ENCODE measurements around the gene BBS9. TPM values are rescaled to one million over a fixed set of nuclear protein-coding genes. Genes with fewer than 3 reads are reported as not detected.
"Not testable (repeated sequence)": the region's sequence is repeated elsewhere in the genome, so short reads cannot be mapped to it uniquely, and the experiment has no call there.

Gene BBS9
- polyA plus RNA-seq, 1 donor, result 8.8 TPM

GRCh38 chr7:33271839-33272371, 142.5 kb downstream of the BBS9 start:
- H3K36me3 ChIP-seq (ENCODE audit: control insufficient read depth, insufficient read depth, low read length); DNase-seq; H3K27me3 ChIP-seq (ENCODE audit: control insufficient read depth, insufficient read depth, low read length); H3K27ac ChIP-seq (ENCODE audit: low read length); H3K4me3 ChIP-seq (ENCODE audit: low read length); H3K4me1 ChIP-seq (ENCODE audit: control insufficient read depth, insufficient read depth, low read length); H3K9me3 ChIP-seq (ENCODE audit: control insufficient read depth, low read depth, low read length): not testable (repeated sequence)
- WGBS (ENCODE audit: insufficient coverage, low lambda C conversion rate), result 100% methylated on average over 1 of the region's 4 CpGs

DNA sequence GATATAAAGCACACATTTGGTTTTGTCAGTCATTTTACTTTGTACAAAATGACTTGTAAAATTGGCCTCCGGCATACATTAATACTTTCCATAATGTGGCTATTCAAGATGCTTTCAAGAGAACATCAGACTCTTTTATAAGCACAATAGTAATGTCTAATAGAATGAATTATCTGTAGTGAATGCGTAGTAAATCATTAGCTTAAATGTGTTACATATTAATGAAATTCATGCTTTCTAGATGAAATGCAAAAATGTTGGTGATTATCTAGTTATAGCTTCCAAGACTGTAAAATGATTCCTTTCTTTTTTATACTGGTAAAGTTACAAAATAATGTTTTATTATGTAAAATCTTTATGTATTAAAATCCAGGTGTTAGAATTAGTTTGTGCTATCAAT, 144.0 kb downstream of the BBS9 start:
- no peak for DNase-seq
- H3K27ac ChIP-seq (ENCODE audit: low read length), result no peak overlapping the region
- peaks cover 2% of the 10 kb centered on the region for H3K36me3 ChIP-seq (ENCODE audit: control insufficient read depth, insufficient read depth, low read length)
- H3K4me3 ChIP-seq (ENCODE audit: low read length), result no peak overlapping the region
- H3K9me3 ChIP-seq (ENCODE audit: control insufficient read depth, low read depth, low read length), result peaks cover 8% of the 10 kb centered on the region
- WGBS (ENCODE audit: insufficient coverage, low lambda C conversion rate), result 100% methylated on average over 1 of the region's 2 CpGs
- H3K27me3 ChIP-seq (ENCODE audit: control insufficient read depth, insufficient read depth, low read length), result no peaks in the 10 kb centered on the region
- no peaks in the 10 kb centered on the region for H3K4me1 ChIP-seq (ENCODE audit: control insufficient read depth, insufficient read depth, low read length)

DNA sequence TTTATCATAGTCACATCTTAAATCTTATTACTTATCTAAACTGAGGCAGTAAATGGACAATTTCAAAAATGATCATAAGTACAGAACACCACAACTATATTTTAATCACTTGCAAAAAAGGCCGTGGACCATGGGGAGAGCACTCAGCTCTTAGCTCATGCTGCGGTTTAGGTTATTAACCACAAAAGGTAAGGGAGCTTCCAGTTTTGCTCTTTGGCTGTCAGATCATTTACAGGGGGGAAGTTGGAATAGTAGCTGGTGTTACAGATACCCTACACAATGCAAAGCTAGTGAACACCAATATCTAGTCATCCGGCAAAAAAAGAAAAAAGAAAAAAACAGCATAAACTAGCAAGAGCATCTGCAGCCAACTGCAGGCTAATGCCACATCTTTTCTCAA, 147.0 kb downstream of the BBS9 start:
- H3K4me1 ChIP-seq (ENCODE audit: control insufficient read depth, insufficient read depth, low read length), result no peaks in the 10 kb centered on the region
- DNase-seq, result no peak
- H3K36me3 ChIP-seq (ENCODE audit: control insufficient read depth, insufficient read depth, low read length), result peaks cover 2% of the 10 kb centered on the region
- WGBS (ENCODE audit: insufficient coverage, low lambda C conversion rate), result no CpG with 5 or more reads among the region's 3 CpGs
- H3K27ac ChIP-seq (ENCODE audit: low read length), result no peak overlapping the region
- H3K4me3 ChIP-seq (ENCODE audit: low read length), result no peak overlapping the region
- peaks cover 13% of the 10 kb centered on the region for H3K9me3 ChIP-seq (ENCODE audit: control insufficient read depth, low read depth, low read length)
- no peaks in the 10 kb centered on the region for H3K27me3 ChIP-seq (ENCODE audit: control insufficient read depth, insufficient read depth, low read length)

DNA sequence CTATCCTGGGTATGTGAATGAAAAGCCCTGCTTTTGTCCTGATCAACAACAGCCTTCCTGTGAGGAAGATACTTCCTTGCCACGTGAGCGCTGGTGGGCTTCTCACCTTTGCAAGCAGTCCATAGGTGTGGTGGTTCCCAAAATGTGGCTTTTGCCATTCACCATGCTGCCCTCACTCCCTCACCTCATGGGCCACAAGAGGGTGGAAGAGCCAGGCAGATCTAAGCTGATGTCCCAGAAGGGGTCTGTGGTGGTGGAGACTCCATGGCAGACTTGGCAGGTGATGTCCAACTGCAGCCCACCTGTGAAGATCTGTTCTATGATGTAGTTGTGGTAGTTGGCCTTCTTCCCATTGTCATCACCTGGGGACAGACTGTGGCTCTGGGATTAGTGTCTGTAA, 147.4 kb downstream of the BBS9 start:
- Histone ChIP-seq H3K36me3 (ENCODE audit: control insufficient read depth, insufficient read depth, low read length) (peaks cover 2% of the 10 kb centered on the region), H3K27me3 (ENCODE audit: control insufficient read depth, insufficient read depth, low read length) (no peaks in the 10 kb centered on the region), H3K4me1 (ENCODE audit: control insufficient read depth, insufficient read depth, low read length) (no peaks in the 10 kb centered on the region), H3K9me3 (ENCODE audit: control insufficient read depth, low read depth, low read length) (peaks cover 10% of the 10 kb centered on the region), H3K27ac (ENCODE audit: low read length) (no peak overlapping the region), H3K4me3 (ENCODE audit: low read length) (no peak overlapping the region)
- WGBS (ENCODE audit: insufficient coverage, low lambda C conversion rate), result no CpG with 5 or more reads among the region's 2 CpGs
- DNase-seq, result no peak

GRCh38 chr7:33278095-33278494, 148.7 kb downstream of the BBS9 start:
- Histone ChIP-seq H3K9me3 (ENCODE audit: control insufficient read depth, low read depth, low read length) (peaks cover 10% of the 10 kb centered on the region), H3K4me1 (ENCODE audit: control insufficient read depth, insufficient read depth, low read length) (no peaks in the 10 kb centered on the region), H3K27ac (ENCODE audit: low read length) (no peak overlapping the region), H3K36me3 (ENCODE audit: control insufficient read depth, insufficient read depth, low read length) (peaks cover 2% of the 10 kb centered on the region), H3K4me3 (ENCODE audit: low read length) (no peak overlapping the region), H3K27me3 (ENCODE audit: control insufficient read depth, insufficient read depth, low read length) (no peaks in the 10 kb centered on the region)
- WGBS (ENCODE audit: insufficient coverage, low lambda C conversion rate), result no CpG with 5 or more reads among the region's 3 CpGs
- no peak for DNase-seq

- no peaks in the 10 kb centered on the region for H3K36me3 ChIP-seq (ENCODE audit: control insufficient read depth, insufficient read depth, low read length)
- no peaks in the 10 kb centered on the region for H3K4me1 ChIP-seq (ENCODE audit: control insufficient read depth, insufficient read depth, low read length)
- no peak for DNase-seq
- no CpG with 5 or more reads among the region's 1 CpG for WGBS (ENCODE audit: insufficient coverage, low lambda C conversion rate)
- peaks cover 9% of the 10 kb centered on the region for H3K9me3 ChIP-seq (ENCODE audit: control insufficient read depth, low read depth, low read length)
- H3K27me3 ChIP-seq (ENCODE audit: control insufficient read depth, insufficient read depth, low read length), result no peaks in the 10 kb centered on the region
- no peak overlapping the region for H3K27ac ChIP-seq (ENCODE audit: low read length)
- no peak overlapping the region for H3K4me3 ChIP-seq (ENCODE audit: low read length)
These were observed 157.1 kb downstream of the BBS9 start for GRCh38 chr7:33286501-33286900.

DNA sequence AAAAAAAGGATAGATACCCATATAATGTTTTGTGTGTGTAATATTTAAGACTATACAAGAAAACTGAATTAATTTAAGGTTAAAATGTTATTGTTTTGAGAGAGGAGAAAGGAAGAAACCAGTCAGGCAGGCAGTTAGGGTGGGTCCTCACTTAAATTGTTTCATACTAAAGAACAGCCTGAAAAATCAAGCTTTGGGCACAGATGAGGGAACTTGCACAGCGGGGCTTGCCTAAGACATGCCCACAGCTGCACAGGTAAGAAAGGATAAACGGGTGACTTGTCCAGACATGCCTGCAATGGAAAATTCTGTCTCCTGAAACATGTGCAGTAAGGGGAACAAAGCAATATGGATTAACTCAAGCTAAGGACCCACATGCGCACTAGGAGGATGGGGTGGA, 158.4 kb downstream of the BBS9 start:
- Histone ChIP-seq H3K9me3 (ENCODE audit: control insufficient read depth, low read depth, low read length) (peaks cover 9% of the 10 kb centered on the region), H3K27ac (ENCODE audit: low read length) (no peak overlapping the region), H3K27me3 (ENCODE audit: control insufficient read depth, insufficient read depth, low read length) (no peaks in the 10 kb centered on the region), H3K4me3 (ENCODE audit: low read length) (no peak overlapping the region), H3K4me1 (ENCODE audit: control insufficient read depth, insufficient read depth, low read length) (no peaks in the 10 kb centered on the region), H3K36me3 (ENCODE audit: control insufficient read depth, insufficient read depth, low read length) (no peaks in the 10 kb centered on the region)
- no peak for DNase-seq
- WGBS (ENCODE audit: insufficient coverage, low lambda C conversion rate), result no CpG with 5 or more reads among the region's 3 CpGs

- no peaks in the 10 kb centered on the region for H3K36me3 ChIP-seq (ENCODE audit: control insufficient read depth, insufficient read depth, low read length)
- H3K27ac ChIP-seq (ENCODE audit: low read length), result no peak overlapping the region
- no peak overlapping the region for H3K4me3 ChIP-seq (ENCODE audit: low read length)
- H3K27me3 ChIP-seq (ENCODE audit: control insufficient read depth, insufficient read depth, low read length), result no peaks in the 10 kb centered on the region
- H3K4me1 ChIP-seq (ENCODE audit: control insufficient read depth, insufficient read depth, low read length), result no peaks in the 10 kb centered on the region
- 100% methylated on average over 1 of the region's 2 CpGs for WGBS (ENCODE audit: insufficient coverage, low lambda C conversion rate)
- DNase-seq, result no peak
- H3K9me3 ChIP-seq (ENCODE audit: control insufficient read depth, low read depth, low read length), result peaks cover 9% of the 10 kb centered on the region
These were observed 169.5 kb downstream of the BBS9 start for GRCh38 chr7:33298848-33299247.

DNA sequence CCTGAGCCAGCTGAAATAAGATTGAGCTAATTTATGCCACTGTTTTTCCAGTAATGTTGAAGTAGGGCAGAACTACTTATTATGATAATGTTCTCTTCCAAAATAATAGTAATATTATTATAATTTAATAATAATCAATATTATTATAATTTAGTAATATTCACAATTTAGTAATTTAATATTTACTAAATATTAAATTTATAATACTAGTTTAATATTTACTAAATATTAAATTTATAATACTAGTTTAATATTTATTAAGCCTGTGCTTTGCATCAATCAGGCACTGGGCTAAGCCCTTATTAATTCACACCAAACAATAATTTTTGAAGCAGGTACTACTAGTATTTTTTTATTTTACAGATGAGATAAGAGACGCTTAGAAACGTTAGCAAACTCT, 170.1 kb downstream of the BBS9 start:
- Histone ChIP-seq H3K4me1 (ENCODE audit: control insufficient read depth, insufficient read depth, low read length) (no peaks in the 10 kb centered on the region), H3K9me3 (ENCODE audit: control insufficient read depth, low read depth, low read length) (peaks cover 15% of the 10 kb centered on the region), H3K27ac (ENCODE audit: low read length) (no peak overlapping the region), H3K36me3 (ENCODE audit: control insufficient read depth, insufficient read depth, low read length) (no peaks in the 10 kb centered on the region), H3K27me3 (ENCODE audit: control insufficient read depth, insufficient read depth, low read length) (no peaks in the 10 kb centered on the region), H3K4me3 (ENCODE audit: low read length) (no peak overlapping the region)
- DNase-seq, result no peak
- WGBS (ENCODE audit: insufficient coverage, low lambda C conversion rate), result 92% methylated on average over 2 of the region's 2 CpGs

DNA sequence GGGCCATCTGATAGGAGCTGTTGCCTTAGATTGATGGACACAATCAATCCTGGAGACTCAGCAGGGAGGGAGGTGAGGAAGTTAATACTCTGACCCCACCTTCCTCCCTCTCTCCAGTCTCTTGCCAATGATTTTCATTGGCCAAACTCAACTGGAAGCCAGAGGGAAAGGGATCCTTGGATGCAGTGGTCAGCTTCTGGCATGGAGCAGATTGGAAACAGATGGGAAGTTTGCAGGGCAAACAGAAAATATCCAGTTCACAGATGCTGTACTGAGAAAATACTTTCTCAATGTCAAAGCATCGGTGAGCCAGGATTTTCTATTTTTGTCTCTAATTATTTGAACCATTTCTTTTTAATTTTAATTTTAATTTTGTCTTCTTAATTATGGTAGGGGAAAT, 170.8 kb downstream of the BBS9 start:
- H3K4me1 ChIP-seq (ENCODE audit: control insufficient read depth, insufficient read depth, low read length), result no peaks in the 10 kb centered on the region
- WGBS (ENCODE audit: insufficient coverage, low lambda C conversion rate), result 83% methylated on average over 1 of the region's 1 CpG
- H3K36me3 ChIP-seq (ENCODE audit: control insufficient read depth, insufficient read depth, low read length), result no peaks in the 10 kb centered on the region
- H3K27ac ChIP-seq (ENCODE audit: low read length), result no peak overlapping the region
- peaks cover 15% of the 10 kb centered on the region for H3K9me3 ChIP-seq (ENCODE audit: control insufficient read depth, low read depth, low read length)
- no peak overlapping the region for H3K4me3 ChIP-seq (ENCODE audit: low read length)
- no peak for DNase-seq
- H3K27me3 ChIP-seq (ENCODE audit: control insufficient read depth, insufficient read depth, low read length), result no peaks in the 10 kb centered on the region

DNA sequence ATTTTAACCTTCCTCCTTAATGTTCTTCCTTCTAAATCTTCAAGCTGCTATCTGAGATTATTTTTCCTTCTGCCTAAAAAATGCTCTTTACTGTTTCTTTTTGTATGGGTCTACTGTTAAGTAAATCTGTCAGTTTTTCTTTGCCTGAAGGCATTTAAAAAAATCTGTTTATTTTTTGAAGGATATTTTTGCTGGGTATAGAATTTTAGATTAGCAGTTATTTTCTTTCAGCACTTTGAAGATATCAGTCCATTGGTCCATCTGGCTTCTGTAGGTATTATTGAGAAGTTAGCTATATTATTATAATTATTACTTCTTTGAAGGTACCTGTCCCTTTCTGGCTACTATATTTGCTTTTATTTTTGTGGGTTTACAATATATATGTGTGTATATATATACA, 171.4 kb downstream of the BBS9 start:
- no peak overlapping the region for H3K27ac ChIP-seq (ENCODE audit: low read length)
- H3K4me1 ChIP-seq (ENCODE audit: control insufficient read depth, insufficient read depth, low read length), result no peaks in the 10 kb centered on the region
- H3K27me3 ChIP-seq (ENCODE audit: control insufficient read depth, insufficient read depth, low read length), result no peaks in the 10 kb centered on the region
- H3K4me3 ChIP-seq (ENCODE audit: low read length), result no peak overlapping the region
- no peaks in the 10 kb centered on the region for H3K36me3 ChIP-seq (ENCODE audit: control insufficient read depth, insufficient read depth, low read length)
- DNase-seq, result no peak
- H3K9me3 ChIP-seq (ENCODE audit: control insufficient read depth, low read depth, low read length), result peaks cover 15% of the 10 kb centered on the region

Data from large intestine (tissue), 3 donors.